NOMO-1 treated with dmso at 0.1 percent for 144 hours (cell line): Measurements from ENCODE around the gene FCAR.
"Not testable (repeated sequence)": the region's sequence is repeated elsewhere in the genome, so short reads cannot be mapped to it uniquely, and the experiment has no call there.

Experiments
- DNase-seq: peaks from one replicate; lab custom pipeline; 2025; ENCODE audit not compliant: unreplicated experiment; lab: John Stamatoyannopoulos, UW

Gene FCAR

GRCh38 chr19:54873990-54874389, at the start of gene FCAR:
Gene FCAR, plus strand, starts transcription at chr19:54874235. Its CDS starts 55 bp downstream, at chr19:54874290.
- DNase-seq, result peak; percentile 77

- DNase-seq, result not testable (repeated sequence)
Observed at GRCh38 chr19:54824416-54824815, 49.6 kb upstream of the FCAR start.

- DNase-seq, result not testable (repeated sequence)
Observed at GRCh38 chr19:54825326-54825725, 48.7 kb upstream of the FCAR start.

- not testable (repeated sequence) for DNase-seq
Observed at GRCh38 chr19:54828064-54828463, 46.0 kb upstream of the FCAR start.

GRCh38 chr19:54832496-54832895, 41.5 kb upstream of the FCAR start, which contains the start of gene KIR2DS4:
Gene KIR2DS4, plus strand, starts transcription at chr19:54832676.
- not testable (repeated sequence) for DNase-seq

GRCh38 chr19:54835126-54835525, 38.9 kb upstream of the FCAR start:
- DNase-seq, result not testable (repeated sequence)

- not testable (repeated sequence) for DNase-seq
Observed at GRCh38 chr19:54837522-54837921, 36.5 kb upstream of the FCAR start.

- not testable (repeated sequence) for DNase-seq
Observed at GRCh38 chr19:54843171-54843570, 30.9 kb upstream of the FCAR start.

- DNase-seq, result not testable (repeated sequence)
Observed at GRCh38 chr19:54850061-54850640, 23.9 kb upstream of the FCAR start, which contains the start of gene KIR3DL2. Gene KIR3DL2, plus strand, starts transcription at chr19:54850443. Its CDS starts 33 bp downstream, at chr19:54850476.

GRCh38 chr19:54850930-54851329, 23.1 kb upstream of the FCAR start:
- DNase-seq, result no peak

GRCh38 chr19:54851353-54851752, 22.7 kb upstream of the FCAR start:
- no peak for DNase-seq

- DNase-seq, result peak; percentile 12
Observed at GRCh38 chr19:54855241-54855640, 18.8 kb upstream of the FCAR start.

GRCh38 chr19:54858476-54858875, 15.6 kb upstream of the FCAR start:
- not testable (repeated sequence) for DNase-seq

GRCh38 chr19:54859421-54859820, 14.6 kb upstream of the FCAR start:
- peak; percentile 16 for DNase-seq

- DNase-seq, result not testable (repeated sequence)
Observed at GRCh38 chr19:54863459-54863858, 10.6 kb upstream of the FCAR start.

- no peak for DNase-seq
Observed at GRCh38 chr19:54871696-54872095, 2.3 kb upstream of the FCAR start.

GRCh38 chr19:54875506-54875905, 1.5 kb downstream of the FCAR start:
- DNase-seq, result peak; percentile 78

- no peak for DNase-seq
Observed at GRCh38 chr19:54877471-54877870, 3.4 kb downstream of the FCAR start.

- DNase-seq, result no peak
Observed at GRCh38 chr19:54881884-54882283, 7.8 kb downstream of the FCAR start.

- no peak for DNase-seq
Observed at GRCh38 chr19:54882758-54883157, 8.7 kb downstream of the FCAR start.

- DNase-seq, result no peak
Observed at GRCh38 chr19:54883228-54883627, 9.2 kb downstream of the FCAR start.

- DNase-seq, result no peak
Observed at GRCh38 chr19:54888239-54888638, 14.2 kb downstream of the FCAR start.

GRCh38 chr19:54889566-54889965, 15.5 kb downstream of the FCAR start:
- no peak for DNase-seq
